ENCODE measurements around the gene TNFRSF6B. TPM values are rescaled to one million over a fixed set of nuclear protein-coding genes. Genes with fewer than 3 reads are reported as not detected.

The TNFRSF6B gene
- total and polyA plus RNA-seq, 2 of the 4 experiments (the other 2 are of a cell fraction), result 1.3 to 11.0 TPM

DNA sequence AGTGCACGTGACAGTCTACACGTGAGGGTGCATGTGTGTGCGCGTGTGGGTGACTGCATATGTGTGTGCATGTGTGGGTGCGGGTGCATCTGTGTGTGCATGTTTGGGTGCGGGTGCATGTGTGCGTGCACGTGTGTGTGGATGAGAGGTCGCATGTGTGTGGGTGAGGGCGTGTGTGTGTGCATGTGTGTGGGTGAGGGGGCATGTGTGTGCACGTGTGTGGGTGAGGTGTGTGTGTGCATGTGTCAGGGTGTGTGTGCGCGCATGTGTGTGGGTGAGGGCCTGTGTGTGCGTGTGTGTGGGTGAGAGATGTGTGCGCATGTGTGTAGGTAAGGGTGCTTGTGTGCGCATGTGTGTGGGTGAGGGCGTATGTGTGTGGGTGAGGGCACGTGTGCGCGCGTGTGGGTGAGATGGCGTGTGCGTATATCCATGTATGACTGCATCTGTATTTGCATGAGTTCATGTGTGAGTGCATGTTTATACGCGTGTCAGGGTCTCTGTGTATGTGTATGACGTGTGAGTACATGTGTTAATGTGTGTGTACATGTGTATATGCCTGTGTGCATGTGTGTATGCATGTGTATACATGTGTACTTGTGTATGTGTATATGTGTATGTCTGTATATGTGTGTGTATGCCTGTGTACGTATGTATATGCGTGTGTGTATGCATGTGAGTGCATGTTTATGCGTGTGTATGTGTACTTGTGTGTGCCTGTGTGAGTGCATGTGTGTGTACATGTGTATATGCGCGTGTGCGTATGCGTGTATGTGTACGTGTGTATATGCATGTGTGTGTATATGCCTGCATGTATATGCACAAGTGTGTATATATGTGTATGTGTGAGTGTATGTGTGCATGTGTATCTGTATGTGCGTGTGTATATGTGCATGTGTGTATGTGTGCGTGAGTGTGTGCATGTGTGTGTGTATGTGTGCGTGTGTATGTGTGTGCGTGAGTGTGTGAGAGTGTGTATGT lies 36.0 kb downstream of the TNFRSF6B start:
- Histone ChIP-seq H4K8ac (ENCODE audit: low read depth in 2 of 2, low read length in 2 of 2) (no peak overlapping the region), H4K20me1 (ENCODE audit: insufficient read depth, low read length) (peaks cover 45% of the 10 kb centered on the region), H3K18ac (ENCODE audit: low read depth, low read length) (no peak overlapping the region), H3K4me3 (ENCODE audit: insufficient read depth, low read depth, low read length) (no peak overlapping the region), H2BK120ac (ENCODE audit: low read depth, low read length) (no peak overlapping the region), H3K56ac (ENCODE audit: extremely low read depth, insufficient read depth, low read length) (no peak overlapping the region), H2AK9ac (replicated peaks; ENCODE audit: low read depth, low read length, poor library complexity) (peak overlapping the region; percentile 45), H2BK20ac (ENCODE audit: low read depth, low read length) (no peak overlapping the region), H4K5ac (ENCODE audit: low read depth, low read length) (no peak overlapping the region), H3K9ac (ENCODE audit: low read depth, low read length) (no peak overlapping the region), H3K27me3 (ENCODE audit: control insufficient read depth, insufficient read depth, low read length) (no peaks in the 10 kb centered on the region), H3K4me2 (ENCODE audit: low read depth, low read length) (no peak overlapping the region), H3K27ac (ENCODE audit: insufficient read depth, low read length) (no peak overlapping the region), H3K36me3 (ENCODE audit: control insufficient read depth, insufficient read depth, low read length) (peaks cover 39% of the 10 kb centered on the region), H3K23ac (ENCODE audit: low read depth, low read length) (no peak overlapping the region), H3K4ac (ENCODE audit: low read depth, low read length) (no peak overlapping the region), H2BK15ac (ENCODE audit: low read depth, low read length) (no peak overlapping the region), H3K14ac (replicated peaks; ENCODE audit: low read depth, low read length) (no peak overlapping the region), H4K91ac (ENCODE audit: insufficient read depth, low read depth, low read length) (no peak overlapping the region), H2AFZ (replicated peaks; ENCODE audit: low read length, poor library complexity) (no peak overlapping the region), H2AK5ac (ENCODE audit: low read depth, low read length) (no peak overlapping the region), H3K4me1 (ENCODE audit: control insufficient read depth, insufficient read depth, low read length) (peaks cover 3% of the 10 kb centered on the region; the same call in 1 of the 2 replicates), H3K9me1 (ENCODE audit: insufficient read depth, low read length) (peaks cover 19% of the 10 kb centered on the region), H3K9me3 (ENCODE audit: control insufficient read depth, insufficient read depth, low read length) (no peaks in the 10 kb centered on the region), H2BK5ac (ENCODE audit: low read depth, low read length, poor library complexity, severe bottlenecking) (no peak overlapping the region), H3K79me1 (ENCODE audit: low read depth in 1 of 2, low read length in 2 of 2) (peaks cover 21 to 66% of the 10 kb centered on the region in 2 experiments)
- WGBS, 2 experiments (ENCODE audit: extremely low coverage in 2 of 2, insufficient read length in 1 of 2), result 85% methylated on average over 25 of the region's 38 CpGs; no CpG with 5 or more reads in 1 of the 2 experiments
- BruUV-seq (replicated peaks), result no TSS peak
- dilution Hi-C loops (cut with HindIII; ENCODE audit: low sequenced_read_pairs, unreplicated experiment) (no loop called here), intact Hi-C loops (cut with micrococcal nuclease) (no loop called here), in situ Hi-C loops (cut with MboI; ENCODE audit: low sequenced_read_pairs) (no loop called here)
- no peak for TF ChIP-seq BHLHE40 (IDR thresholded peaks at IDR 0.05; ENCODE audit: low read depth, low read length)
- DNase-seq (no peak), ATAC-seq (ENCODE audit: low read depth) (no peak)
- ChIA-PET POLR2A (ENCODE audit: unreplicated experiment) (no interaction called here), CTCF (no interaction called here)
